HK-2 (cell line): ENCODE data around the gene ATG14.
A peak's percentile ranks its signal among the peaks of the same experiment; 100 is the strongest.
"Not testable (repeated sequence)": the region's sequence is repeated elsewhere in the genome, so short reads cannot be mapped to it uniquely, and the experiment has no call there.

Experiments used
- DNase-seq: peaks from one replicate; pipeline ENCODE4 v3.0.0-alpha.2; 2018; ENCODE audit not compliant: unreplicated experiment

The ATG14 gene

GRCh38 chr14:55386037-55386808, 25.4 kb downstream of the ATG14 start:
- DNase-seq = no peak

- no peak for DNase-seq
Observed at GRCh38 chr14:55384536-55384935, 27.1 kb downstream of the ATG14 start.

- no peak for DNase-seq
Observed at GRCh38 chr14:55383541-55384140, 28.0 kb downstream of the ATG14 start.

- not testable (repeated sequence) for DNase-seq
Observed at GRCh38 chr14:55383056-55383466, 28.6 kb downstream of the ATG14 start.

GRCh38 chr14:55382483-55382882, 29.1 kb downstream of the ATG14 start:
- no peak for DNase-seq

- DNase-seq = no peak
Observed at GRCh38 chr14:55381561-55381960, 30.1 kb downstream of the ATG14 start.

- no peak for DNase-seq
Observed at GRCh38 chr14:55381040-55381439, 30.6 kb downstream of the ATG14 start.

- no peak for DNase-seq
Observed at GRCh38 chr14:55377236-55377635, 34.4 kb downstream of the ATG14 start.

GRCh38 chr14:55374771-55375170, 36.9 kb downstream of the ATG14 start:
- no peak for DNase-seq

GRCh38 chr14:55373784-55374705, 37.6 kb downstream of the ATG14 start:
- DNase-seq = no peak

GRCh38 chr14:55372825-55373224, 38.8 kb downstream of the ATG14 start:
- DNase-seq = no peak

GRCh38 chr14:55372423-55372822, 39.2 kb downstream of the ATG14 start:
- DNase-seq = no peak

- no peak for DNase-seq
Observed at GRCh38 chr14:55370883-55371455, 40.7 kb downstream of the ATG14 start.

GRCh38 chr14:55366271-55366670, 45.4 kb downstream of the ATG14 start:
- DNase-seq = no peak

- DNase-seq = no peak
Observed at GRCh38 chr14:55361190-55361589, 50.4 kb downstream of the ATG14 start.

- DNase-seq = no peak
Observed at GRCh38 chr14:55359307-55359706, 52.3 kb downstream of the ATG14 start.

GRCh38 chr14:55356913-55357312, 54.7 kb downstream of the ATG14 start:
- DNase-seq = no peak

- no peak for DNase-seq
Observed at GRCh38 chr14:55355922-55356321, 55.7 kb downstream of the ATG14 start.

- DNase-seq = peak; percentile 27
Observed at GRCh38 chr14:55354500-55354899, 57.1 kb downstream of the ATG14 start.

- no peak for DNase-seq
Observed at GRCh38 chr14:55353686-55354467, 57.8 kb downstream of the ATG14 start.

GRCh38 chr14:55352201-55352600, 59.4 kb downstream of the ATG14 start:
- no peak for DNase-seq
